HG02678 (cell line): ENCODE results near the gene TTYH3.
"Not testable (repeated sequence)": the region's sequence is repeated elsewhere in the genome, so short reads cannot be mapped to it uniquely, and the experiment has no call there.

ENCODE experiments used
- ATAC-seq: cut with Tn5 transposase; IDR thresholded peaks from one replicate; pipeline ENCODE4 v1.9.1; 2021; ENCODE audit warnings: mild to moderate bottlenecking, moderate library complexity; ENCODE audit not compliant: unreplicated experiment

Gene TTYH3

GRCh38 chr7:2681929-2682799 lies 50.4 kb downstream of the TTYH3 start:
- ATAC-seq, result no peak

GRCh38 chr7:2684501-2684900 lies 52.7 kb downstream of the TTYH3 start:
- no peak for ATAC-seq

GRCh38 chr7:2686101-2686500 lies 54.3 kb downstream of the TTYH3 start:
- ATAC-seq, result no peak

- no peak for ATAC-seq
Observed at GRCh38 chr7:2687338-2687869, 55.6 kb downstream of the TTYH3 start.

GRCh38 chr7:2687881-2688318 lies 56.1 kb downstream of the TTYH3 start, which contains the start of gene AMZ1:
Gene AMZ1 (plus strand): TSS chr7:2688202. CDS start chr7:2700452, 12,250 bp downstream.
- peak; percentile 17 for ATAC-seq

GRCh38 chr7:2688409-2689342 lies 56.9 kb downstream of the TTYH3 start:
- peak; percentile 78 for ATAC-seq

GRCh38 chr7:2689343-2689847 lies 57.6 kb downstream of the TTYH3 start:
- ATAC-seq, result no peak

GRCh38 chr7:2689951-2690705 lies 58.3 kb downstream of the TTYH3 start:
- no peak for ATAC-seq

GRCh38 chr7:2691011-2691707 lies 59.4 kb downstream of the TTYH3 start:
- ATAC-seq, result no peak

- ATAC-seq, result not testable (repeated sequence)
Observed at GRCh38 chr7:2691932-2692439, 60.2 kb downstream of the TTYH3 start.

GRCh38 chr7:2692543-2692942 lies 60.8 kb downstream of the TTYH3 start:
- ATAC-seq, result no peak

- not testable (repeated sequence) for ATAC-seq
Observed at GRCh38 chr7:2693420-2694121, 61.8 kb downstream of the TTYH3 start.

GRCh38 chr7:2694122-2694436 lies 62.3 kb downstream of the TTYH3 start:
- not testable (repeated sequence) for ATAC-seq

- peak; percentile 95 for ATAC-seq
Observed at GRCh38 chr7:2698581-2699288, 66.9 kb downstream of the TTYH3 start.

GRCh38 chr7:2699289-2699620 lies 67.5 kb downstream of the TTYH3 start:
- no peak for ATAC-seq

- ATAC-seq, result no peak
Observed at GRCh38 chr7:2700141-2700850, 68.5 kb downstream of the TTYH3 start.

GRCh38 chr7:2701424-2701823 lies 69.6 kb downstream of the TTYH3 start:
- no peak for ATAC-seq
